MCF 10A (cell line): Measurements from ENCODE around the gene PHF20. TPM values are rescaled to one million over a fixed set of nuclear protein-coding genes. Genes with fewer than 3 reads are reported as not detected.
"Not testable (repeated sequence)": the region's sequence is repeated elsewhere in the genome, so short reads cannot be mapped to it uniquely, and the experiment has no call there.

ENCODE experiments used
- BruUV-seq: library from RNA; stranded (reverse); fragments of 400-500 nt; replicated peaks from 2 replicates; lab custom pipeline; 2021; lab: Mats Ljungman, UMichigan
- CTCF ChIA-PET: fragments of 300-600 bp; sonication (Branson Sonifier 250); formaldehyde crosslinking; extraction: SDS; loops from one replicate; lab custom pipeline; 2021; ENCODE audit warnings: antibody characterized with exemption, inconsistent platforms; lab: Yijun Ruan, JAX
- POLR2A ChIA-PET: fragments of 300-600, 350-650 bp; sonication (Branson Sonifier 250); formaldehyde crosslinking; extraction: SDS; loops from one replicate; lab custom pipeline; 2020; ENCODE audit warnings: antibody characterized with exemption, inconsistent platforms; lab: Yijun Ruan, JAX
- DNase-seq: peaks from one replicate; pipeline ENCODE4 v3.0.0-alpha.2; 2018; ENCODE audit not compliant: unreplicated experiment
- H3K27ac Mint-ChIP-seq: one replicate; pipeline ENCODE4 v1.8.0; 2022; ENCODE audit warnings: mild to moderate bottlenecking, low read depth, mixed read lengths; ENCODE audit not compliant: unreplicated experiment
- H3K27me3 Mint-ChIP-seq: one replicate; pipeline ENCODE4 v1.8.0; 2022; ENCODE audit warnings: mixed read lengths; ENCODE audit not compliant: insufficient read depth, unreplicated experiment
- H3K36me3 Mint-ChIP-seq: one replicate; pipeline ENCODE4 v1.8.0; 2022; ENCODE audit warnings: mild to moderate bottlenecking, moderate library complexity, mixed read lengths; ENCODE audit not compliant: insufficient read depth, unreplicated experiment
- H3K4me1 Mint-ChIP-seq: one replicate; pipeline ENCODE4 v1.8.0; 2022; ENCODE audit warnings: mixed read lengths; ENCODE audit not compliant: insufficient read depth, unreplicated experiment
- H3K4me3 Mint-ChIP-seq: one replicate; pipeline ENCODE4 v1.8.0; 2022; ENCODE audit warnings: mild to moderate bottlenecking, moderate library complexity, mixed read lengths; ENCODE audit not compliant: unreplicated experiment
- H3K9me3 Mint-ChIP-seq: one replicate; pipeline ENCODE4 v1.8.0; 2022; ENCODE audit warnings: mixed read lengths; ENCODE audit not compliant: unreplicated experiment
- CTCF ChIP-seq: fragments of 200-600 bp; IDR thresholded peaks from one replicate; pipeline ENCODE4 v1.8.0; 2022; ENCODE audit warnings: antibody characterized with exemption, mild to moderate bottlenecking; ENCODE audit not compliant: unreplicated experiment
- intact Hi-C: fragments of 100-400 bp; cut with micrococcal nuclease; formaldehyde crosslinking; loops from 2 replicates; pipeline ENCODE4 v1.14.1; 2022
- total RNA-seq: library from RNA; stranded (reverse); gene quantifications from 2 replicates; pipeline ENCODE4 v1.2.3, GENCODE V29; 2022

The PHF20 gene
- total RNA-seq, 1 experiment from 2014 or later = 74.7 TPM

GRCh38 chr20:35947907-35948306 is 176.1 kb downstream of the PHF20 start:
- ChIA-PET CTCF (interaction anchor here (0.5 to 1.9 kb wide), 8 partner anchors 10 to 1116 kb away, joined by 3 to 6 read pairs (median 3); no protein-coding TSS in a partner anchor), POLR2A (no interaction called here)
- Mint-ChIP-seq H3K36me3 (peaks cover 77% of the 10 kb centered on the region), H3K9me3 (no peaks in the 10 kb centered on the region), H3K4me3 (no peak overlapping the region), H3K27me3 (no peaks in the 10 kb centered on the region), H3K27ac (no peak overlapping the region), H3K4me1 (peaks cover 5% of the 10 kb centered on the region)
- TF ChIP-seq CTCF = no peak
- DNase-seq = no peak
- intact Hi-C loops = no loop called here
- BruUV-seq = no TSS peak

DNA sequence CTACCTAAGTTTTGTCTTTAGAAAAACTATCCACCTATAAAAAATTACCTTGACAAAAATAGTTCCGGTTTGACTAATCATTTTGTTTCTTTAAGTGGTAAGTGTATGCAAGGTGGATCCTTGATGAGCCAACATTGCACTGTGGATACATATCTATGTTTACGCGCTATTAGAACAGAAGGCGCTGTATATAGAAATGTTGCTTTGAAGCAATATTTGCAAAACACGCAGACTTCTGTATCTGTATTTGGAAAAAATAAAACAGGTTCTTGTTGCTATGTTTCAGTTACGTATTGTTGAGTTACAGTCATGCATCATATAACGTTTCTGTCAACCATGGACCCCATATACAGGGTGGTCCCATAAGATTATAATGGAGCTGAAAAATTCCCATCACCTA is 178.3 kb downstream of the PHF20 start:
- no peak overlapping the region for H3K4me3 Mint-ChIP-seq
- CTCF ChIA-PET = interaction anchor here (0.7 kb wide), 1 partner anchor 14 kb away, joined by 4 read pairs; no protein-coding TSS in a partner anchor
- no peak overlapping the region for H3K27ac Mint-ChIP-seq
- no peak for TF ChIP-seq CTCF
- POLR2A ChIA-PET = interaction anchor here (0.6 to 1.6 kb wide), 3 partner anchors 8 to 208 kb away, joined by 3 to 6 read pairs (median 4); partner anchors contain the start of gene RBM39
- H3K27me3 Mint-ChIP-seq = no peaks in the 10 kb centered on the region
- DNase-seq = no peak
- no TSS peak for BruUV-seq
- intact Hi-C loops = loop anchor here (10.0 kb wide), 1 partner anchor 435 kb away; no protein-coding TSS in a partner anchor
- peaks cover 5% of the 10 kb centered on the region for H3K4me1 Mint-ChIP-seq
- peaks cover 73% of the 10 kb centered on the region for H3K36me3 Mint-ChIP-seq
- H3K9me3 Mint-ChIP-seq = no peaks in the 10 kb centered on the region

- H3K4me1 Mint-ChIP-seq = peaks cover 13% of the 10 kb centered on the region
- H3K27ac Mint-ChIP-seq = peak overlapping the region; percentile 96
- H3K36me3 Mint-ChIP-seq = peaks cover 61% of the 10 kb centered on the region
- CTCF ChIA-PET = interaction anchor here (0.7 to 5.3 kb wide), 6 partner anchors 9 to 576 kb away, joined by 3 to 42 read pairs (median 30); partner anchors contain the start of genes CNBD2 and RBM39
- H3K9me3 Mint-ChIP-seq, H3K27me3 Mint-ChIP-seq, DNase-seq, BruUV-seq: not testable (repeated sequence)
- POLR2A ChIA-PET = interaction anchor here (0.8 to 6.8 kb wide), 17 partner anchors 9 to 285 kb away, joined by 3 to 125 read pairs (median 11); partner anchors contain the start of genes AAR2, NFS1, PHF20 and RBM39
- peak overlapping the region; percentile 97 for H3K4me3 Mint-ChIP-seq
- intact Hi-C loops = loop anchor here (10.0 kb wide), 1 partner anchor 437 kb away; no protein-coding TSS in a partner anchor
Observed at GRCh38 chr20:35952080-35952479, 180.3 kb downstream of the PHF20 start.

DNA sequence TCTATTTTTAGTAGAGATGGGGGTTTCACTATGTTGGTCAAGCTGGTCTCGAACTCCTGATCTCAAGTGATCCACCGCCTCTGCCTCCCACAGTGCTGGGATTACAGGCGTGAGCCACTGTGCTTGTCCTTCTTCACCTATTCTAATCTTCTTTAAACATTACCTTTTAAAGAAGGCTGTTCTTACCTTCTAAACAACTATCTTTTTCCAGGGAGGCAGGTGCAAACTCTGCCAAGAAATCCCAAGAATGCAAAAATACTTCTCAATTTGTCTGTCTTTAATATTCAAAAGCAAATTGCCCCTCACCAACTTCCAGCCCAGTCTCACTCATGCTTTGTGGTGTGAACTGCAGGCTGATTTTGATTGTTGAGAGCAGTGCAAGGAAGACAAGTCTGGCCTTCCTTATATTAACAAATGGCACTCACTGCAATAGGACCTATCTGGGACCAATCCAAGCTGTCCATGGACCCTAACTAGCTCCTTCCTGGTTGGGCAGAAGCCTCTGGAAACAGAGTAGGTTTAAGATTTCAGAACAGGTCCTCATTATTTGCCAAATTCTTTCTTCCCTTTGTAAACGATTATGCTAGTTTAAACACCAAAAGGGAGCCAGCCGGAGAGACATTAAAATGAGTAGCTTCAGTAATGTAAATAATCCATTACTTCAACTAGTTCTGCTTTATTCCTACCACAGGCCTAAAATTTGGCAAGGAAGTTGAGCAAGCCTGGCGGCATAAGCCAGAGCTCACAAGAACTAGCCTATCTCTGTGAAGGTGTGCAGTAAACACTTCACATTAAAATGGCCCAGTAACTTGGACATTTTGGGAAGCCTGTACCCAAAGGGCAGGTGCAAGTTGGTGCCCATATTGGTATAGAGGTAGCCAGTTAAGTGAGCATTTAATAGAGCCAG is 180.9 kb downstream of the PHF20 start:
- intact Hi-C loops = loop anchor here (10.0 kb wide), 1 partner anchor 438 kb away; no protein-coding TSS in a partner anchor
- peaks cover 55% of the 10 kb centered on the region for H3K36me3 Mint-ChIP-seq
- POLR2A ChIA-PET = interaction anchor here (0.6 to 6.8 kb wide), 38 partner anchors 10 to 820 kb away, joined by 3 to 125 read pairs (median 6); partner anchors contain the start of genes AAR2, CNBD2, CPNE1 and EDEM2
- CTCF ChIA-PET = interaction anchor here (0.6 to 5.3 kb wide), 11 partner anchors 10 to 576 kb away, joined by 3 to 42 read pairs (median 10); partner anchors contain the start of genes CNBD2 and RBM39
- H3K4me1 Mint-ChIP-seq = peaks cover 13% of the 10 kb centered on the region
- peak overlapping the region; percentile 96 for H3K27ac Mint-ChIP-seq
- peak; percentile 35 for DNase-seq
- no peaks in the 10 kb centered on the region for H3K27me3 Mint-ChIP-seq
- TF ChIP-seq CTCF = no peak
- peak overlapping the region; percentile 97 for H3K4me3 Mint-ChIP-seq
- BruUV-seq = no TSS peak
- H3K9me3 Mint-ChIP-seq = no peaks in the 10 kb centered on the region
